NK-92 (cell line): ENCODE data around the gene TRIM32.

Experiments
- DNase-seq: peaks from one replicate; lab custom pipeline; 2025; ENCODE audit not compliant: unreplicated experiment; lab: John Stamatoyannopoulos, UW

TRIM32 gene

DNA sequence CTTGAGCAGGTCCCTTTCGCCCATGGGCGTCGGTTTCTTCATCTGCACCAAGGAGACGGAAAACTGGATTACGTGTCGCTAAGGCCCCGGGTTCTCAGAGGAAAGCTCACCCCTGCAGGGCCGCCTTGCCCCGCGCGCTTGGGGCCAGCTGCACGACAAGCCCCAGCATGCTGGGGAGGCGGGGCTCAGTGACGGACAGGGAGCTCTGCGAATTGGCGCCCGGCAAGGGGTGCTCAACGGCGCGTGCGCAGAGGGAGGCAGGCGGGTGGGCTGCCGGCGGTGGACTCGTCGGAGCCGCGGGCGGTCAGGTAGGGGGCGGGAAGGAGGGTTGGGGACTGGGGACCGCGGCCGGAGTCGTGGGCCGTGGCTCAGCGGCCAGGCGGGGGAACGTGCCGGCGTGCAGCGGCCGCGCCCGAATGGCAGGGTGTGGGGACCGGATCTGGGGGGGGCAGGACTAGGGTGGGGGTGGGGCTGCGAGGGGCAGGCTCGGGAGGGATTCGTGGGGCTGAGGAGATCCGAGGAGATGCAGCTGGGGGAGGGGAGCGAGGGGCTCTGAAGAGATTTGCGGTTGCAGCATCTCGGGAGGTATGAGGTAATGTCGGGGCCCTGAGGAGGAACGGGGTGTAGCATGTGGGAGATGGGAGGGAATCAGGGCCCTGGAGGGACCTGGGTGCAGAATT is at the start of gene TRIM32:
TSS of gene TRIM32 (plus strand) at position 232 of the 680 bp plus-strand sequence. CDS start 10,438 bp downstream, outside the sequence.
- DNase-seq = peak; percentile 21

DNA sequence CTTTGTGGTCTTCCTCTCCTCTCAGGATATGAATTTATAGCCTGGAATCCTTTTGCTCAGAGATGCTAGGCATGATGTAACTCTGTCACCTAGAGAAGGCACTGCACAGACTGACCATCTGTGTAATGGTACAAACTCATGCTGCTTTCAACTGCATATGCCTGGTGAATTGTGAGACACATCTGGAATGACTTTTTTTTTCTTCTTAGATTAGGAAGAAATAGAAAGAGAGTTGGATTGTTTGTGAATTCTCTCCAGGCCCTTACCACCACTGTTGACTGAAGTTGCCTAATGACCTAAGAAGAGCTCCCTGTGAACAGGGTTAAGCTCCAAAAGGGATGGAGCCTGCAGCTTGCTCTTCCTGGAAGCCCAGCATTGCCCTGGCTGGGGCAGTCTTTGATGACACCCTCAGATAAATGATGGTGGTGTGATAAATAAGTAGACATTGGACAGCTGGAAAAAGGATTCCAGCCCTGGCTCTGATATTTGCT is 47.8 kb upstream of the TRIM32 start:
- DNase-seq = no peak

DNA sequence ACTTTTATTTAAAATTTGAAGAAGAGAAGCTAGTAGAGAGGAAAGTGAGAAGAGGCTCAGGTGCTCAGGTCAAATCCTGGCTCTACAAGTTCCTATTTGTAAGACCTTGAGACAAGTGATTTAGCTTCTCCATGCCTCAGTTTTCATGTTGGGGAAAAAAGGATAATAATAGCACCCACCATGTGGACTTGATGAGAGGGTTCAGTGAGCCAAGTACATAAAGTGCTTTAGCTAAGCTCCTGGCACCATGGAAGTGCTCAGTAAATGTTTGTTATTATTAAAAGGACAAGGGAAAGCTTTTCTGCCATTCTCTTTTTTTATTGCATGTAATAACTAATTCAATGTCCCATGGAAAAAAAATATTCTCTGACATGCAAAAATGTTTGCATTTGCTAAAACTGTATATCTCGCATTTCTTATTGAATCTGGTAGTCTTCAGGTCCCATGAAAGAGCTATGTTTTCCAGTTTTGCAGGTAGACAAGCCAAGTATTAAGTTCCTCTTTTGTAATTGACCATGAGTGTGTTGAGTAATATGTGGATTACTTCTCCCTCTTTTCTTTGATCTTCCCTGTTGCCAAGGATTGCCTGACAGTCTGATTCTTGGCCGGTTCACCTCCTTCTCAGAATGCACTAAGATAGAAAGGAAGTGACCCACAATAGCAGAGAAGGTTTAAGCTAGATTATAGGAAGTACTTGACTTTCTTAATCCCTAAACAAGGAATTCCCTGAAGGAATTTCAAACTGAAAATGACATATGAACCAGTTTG is 45.6 kb upstream of the TRIM32 start:
- no peak for DNase-seq

- no peak for DNase-seq
Observed at GRCh38 chr9:116643691-116644090, 43.4 kb upstream of the TRIM32 start.

GRCh38 chr9:116644091-116644688 is 42.9 kb upstream of the TRIM32 start:
- DNase-seq = no peak

- no peak for DNase-seq
Observed at GRCh38 chr9:116646661-116647514, 40.2 kb upstream of the TRIM32 start.

GRCh38 chr9:116647515-116647809 is 39.6 kb upstream of the TRIM32 start:
- no peak for DNase-seq

DNA sequence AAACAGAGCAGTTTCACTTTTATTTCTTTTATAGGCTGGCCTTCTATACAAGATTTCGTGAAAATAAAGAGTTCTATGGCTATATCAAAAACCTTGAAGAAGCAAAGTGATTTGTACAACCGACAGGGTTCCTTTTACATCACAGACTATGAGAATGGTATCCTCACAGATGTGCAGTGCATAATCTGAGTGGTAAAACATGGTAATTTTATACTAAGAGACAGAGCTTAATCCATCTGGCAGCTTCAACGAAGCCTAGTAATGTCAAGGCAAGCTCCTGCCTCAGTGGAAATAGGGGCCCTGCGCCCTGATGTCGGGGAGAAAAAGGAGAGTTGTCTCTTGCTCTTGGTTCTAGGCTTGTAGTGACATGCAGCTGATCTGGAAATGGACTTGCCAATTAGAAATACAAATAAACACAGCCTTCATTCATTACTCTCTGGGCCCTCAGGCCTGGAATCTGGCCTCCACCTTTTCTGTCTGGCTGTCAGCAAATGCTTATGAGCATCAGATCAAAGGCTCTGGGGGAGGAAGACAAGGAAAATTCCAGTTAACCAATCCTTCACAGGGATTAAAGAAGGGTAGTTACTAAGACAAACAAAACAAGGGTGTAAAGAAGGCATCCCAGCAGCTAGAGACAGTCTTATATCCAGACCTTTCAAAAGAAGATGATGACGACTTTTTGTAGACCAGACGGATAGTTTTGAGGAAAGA is 33.6 kb upstream of the TRIM32 start:
- no peak for DNase-seq

DNA sequence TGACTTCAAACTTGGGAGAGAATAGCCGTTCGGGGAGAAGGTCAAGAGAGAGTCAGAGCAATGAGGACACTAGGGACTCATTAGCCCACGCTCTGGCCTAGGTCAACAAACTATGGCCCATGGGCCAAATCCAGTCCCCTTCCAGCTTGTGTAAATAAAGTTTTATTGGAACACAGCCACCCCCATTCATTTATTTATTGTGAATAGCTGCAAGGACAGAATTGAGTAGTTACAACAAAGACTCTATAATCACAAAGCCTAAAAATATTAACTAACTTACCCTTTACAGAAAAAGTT is 33.1 kb upstream of the TRIM32 start:
- DNase-seq = no peak

DNA sequence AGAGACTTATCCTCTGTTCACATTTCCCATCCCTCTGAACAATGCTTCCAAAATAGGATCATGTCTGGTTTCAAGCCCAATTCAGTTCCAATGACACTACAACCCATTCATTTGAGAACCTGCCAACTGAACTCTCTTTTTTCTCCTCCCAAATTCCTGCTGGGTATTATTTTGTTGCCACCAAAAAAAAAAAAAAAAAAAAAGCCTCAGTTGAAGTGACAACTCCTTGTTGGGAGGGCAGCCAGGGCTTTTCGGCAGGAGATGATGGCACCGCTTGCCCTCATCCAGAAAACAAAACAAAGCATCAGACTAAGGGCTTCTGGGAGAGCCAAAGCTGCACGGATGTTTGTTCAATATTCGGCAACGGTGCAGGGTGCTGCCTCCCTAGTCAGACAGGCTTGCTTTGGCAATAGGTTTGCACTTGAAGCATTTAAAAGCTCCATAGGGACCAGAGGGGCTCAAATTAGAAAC is 30.6 kb upstream of the TRIM32 start:
- no peak for DNase-seq

DNA sequence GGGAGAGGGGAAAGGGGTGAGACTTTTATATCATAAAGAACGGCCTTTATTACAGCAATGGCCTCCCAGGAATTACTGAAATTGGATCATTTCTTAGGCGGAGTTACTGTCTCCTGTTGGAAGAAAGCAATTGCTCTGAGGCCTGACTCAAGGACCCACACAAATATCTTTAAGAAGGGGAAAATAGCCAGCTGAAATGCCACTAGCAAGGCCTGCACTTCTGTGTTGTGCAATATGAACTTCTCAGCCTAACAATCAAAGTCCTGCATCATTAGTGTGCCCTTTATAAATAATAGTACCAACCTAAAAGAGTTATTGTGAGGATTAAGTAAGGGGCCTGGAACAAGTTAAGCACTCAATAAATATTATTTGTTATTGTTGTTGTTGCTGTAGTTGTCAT is 30.1 kb upstream of the TRIM32 start:
- no peak for DNase-seq

DNA sequence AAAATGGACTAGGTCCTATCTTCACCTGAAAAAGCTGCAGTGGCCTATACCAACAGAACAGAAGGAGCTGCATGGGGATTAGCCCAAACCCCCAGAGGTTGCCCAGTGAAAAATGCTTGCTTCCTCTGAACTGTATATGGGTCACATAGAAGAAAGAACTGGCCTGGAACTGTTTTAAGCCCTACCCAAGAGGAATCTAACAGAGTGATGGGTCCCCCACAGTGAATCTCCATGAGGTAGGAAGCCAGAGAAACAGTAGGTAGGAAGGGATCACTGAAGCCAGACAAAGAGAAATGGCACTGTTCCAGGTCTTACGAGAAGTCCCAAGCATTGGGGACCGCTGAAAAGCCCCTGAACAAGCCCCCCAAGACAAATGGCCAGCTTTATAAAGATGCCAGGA is 28.8 kb upstream of the TRIM32 start:
- no peak for DNase-seq

- DNase-seq = no peak
Observed at GRCh38 chr9:116661037-116661954, 25.8 kb upstream of the TRIM32 start.

GRCh38 chr9:116662646-116663310 is 24.3 kb upstream of the TRIM32 start:
- DNase-seq = no peak

DNA sequence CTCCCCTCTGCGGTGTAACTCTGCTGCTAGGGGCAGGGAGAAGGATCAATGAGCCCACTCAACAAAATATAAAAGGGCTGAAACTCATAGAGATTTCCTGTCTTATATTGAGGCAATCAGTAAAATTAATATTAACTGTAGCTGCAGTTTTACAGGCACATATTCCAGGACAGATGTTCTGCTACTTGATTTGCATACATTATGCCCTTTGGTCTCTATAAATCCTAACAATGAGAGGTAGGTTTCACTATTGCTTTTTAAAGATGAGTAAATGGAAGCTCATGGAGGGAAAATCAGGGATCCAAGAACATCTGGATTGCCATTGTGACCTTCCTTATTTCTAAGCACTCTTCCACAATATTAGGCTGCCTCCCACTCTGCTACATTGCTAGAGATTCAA is 23.5 kb upstream of the TRIM32 start:
- no peak for DNase-seq

DNA sequence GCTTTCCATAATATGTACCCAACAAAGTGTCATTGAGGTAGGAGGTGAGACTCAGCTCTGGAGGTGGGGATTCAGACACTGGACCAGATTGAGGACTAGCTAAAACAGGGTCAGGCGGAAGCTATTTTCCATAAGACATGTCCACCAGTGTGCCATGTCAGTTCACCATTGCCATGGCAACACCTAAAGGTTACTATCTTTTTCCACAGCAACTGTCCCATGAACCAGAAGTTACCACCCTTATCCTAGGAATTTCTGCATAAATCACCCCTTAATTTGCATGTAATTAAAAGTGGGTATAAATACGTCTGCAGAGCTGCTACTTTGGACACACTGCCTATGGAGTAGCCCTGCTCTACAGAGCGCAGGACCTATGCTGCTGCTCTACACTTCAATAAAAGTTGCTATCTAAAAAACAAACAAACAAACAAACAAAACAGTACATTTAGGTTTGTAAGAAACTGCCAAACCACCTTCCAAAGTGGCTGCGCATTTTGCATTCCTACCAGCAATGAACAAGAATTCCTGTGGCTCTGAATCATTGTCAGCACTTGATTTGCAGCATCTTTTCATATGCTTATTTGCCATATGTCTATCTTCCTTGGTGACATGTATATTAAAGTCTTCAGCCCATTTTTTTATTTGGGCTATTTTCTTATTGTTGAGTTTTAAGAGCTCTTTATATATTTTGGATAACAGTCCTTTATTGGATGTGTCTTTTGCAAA is 18.0 kb upstream of the TRIM32 start:
- no peak for DNase-seq

DNA sequence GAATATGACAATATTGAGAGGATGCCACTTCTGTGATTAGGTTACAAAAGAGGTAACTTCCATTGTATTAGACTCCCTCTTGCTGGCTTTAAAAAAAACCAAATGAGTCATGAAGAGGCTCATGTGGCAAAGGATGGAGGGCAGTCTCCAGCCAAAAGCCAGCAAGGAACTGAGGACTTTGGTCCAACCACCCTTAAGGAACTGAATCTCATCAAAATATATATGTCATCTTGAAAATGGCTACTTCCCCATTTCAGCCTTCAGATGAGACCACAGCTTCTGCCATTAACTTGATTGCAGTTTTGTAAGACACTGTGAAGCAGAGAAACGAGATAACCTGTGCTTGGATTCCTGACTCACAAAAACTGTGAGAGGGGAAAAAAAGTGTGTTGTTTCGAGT is 15.5 kb upstream of the TRIM32 start:
- DNase-seq = no peak

GRCh38 chr9:116673375-116673774 is 13.7 kb upstream of the TRIM32 start:
- DNase-seq = no peak
